ENCODE results near the gene IL21R.

The IL21R gene

GRCh38 chr16:27370318-27370717 is 31.7 kb upstream of the IL21R start:
- TF ChIP-seq, protein P1, sequence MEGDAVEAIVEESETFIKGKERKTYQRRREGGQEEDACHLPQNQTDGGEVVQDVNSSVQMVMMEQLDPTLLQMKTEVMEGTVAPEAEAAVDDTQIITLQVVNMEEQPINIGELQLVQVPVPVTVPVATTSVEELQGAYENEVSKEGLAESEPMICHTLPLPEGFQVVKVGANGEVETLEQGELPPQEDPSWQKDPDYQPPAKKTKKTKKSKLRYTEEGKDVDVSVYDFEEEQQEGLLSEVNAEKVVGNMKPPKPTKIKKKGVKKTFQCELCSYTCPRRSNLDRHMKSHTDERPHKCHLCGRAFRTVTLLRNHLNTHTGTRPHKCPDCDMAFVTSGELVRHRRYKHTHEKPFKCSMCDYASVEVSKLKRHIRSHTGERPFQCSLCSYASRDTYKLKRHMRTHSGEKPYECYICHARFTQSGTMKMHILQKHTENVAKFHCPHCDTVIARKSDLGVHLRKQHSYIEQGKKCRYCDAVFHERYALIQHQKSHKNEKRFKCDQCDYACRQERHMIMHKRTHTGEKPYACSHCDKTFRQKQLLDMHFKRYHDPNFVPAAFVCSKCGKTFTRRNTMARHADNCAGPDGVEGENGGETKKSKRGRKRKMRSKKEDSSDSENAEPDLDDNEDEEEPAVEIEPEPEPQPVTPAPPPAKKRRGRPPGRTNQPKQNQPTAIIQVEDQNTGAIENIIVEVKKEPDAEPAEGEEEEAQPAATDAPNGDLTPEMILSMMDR (IDR thresholded peaks at IDR 0.05; ENCODE audit: low read depth, low read length, missing control alignments) = no peak
- no peak overlapping the region for H3K4me3 ChIP-seq (ENCODE audit: low read depth, low read length)
- no peak overlapping the region for H3K27ac ChIP-seq
- no peaks in the 10 kb centered on the region for H3K36me3 ChIP-seq (replicated peaks)
- in situ Hi-C loops (cut with HindIII; ENCODE audit: low pct_ligation_motif_present, low sequenced_read_pairs) = no loop called here
- no peak for DNase-seq
- no peaks in the 10 kb centered on the region for H3K27me3 ChIP-seq (replicated peaks)

DNA sequence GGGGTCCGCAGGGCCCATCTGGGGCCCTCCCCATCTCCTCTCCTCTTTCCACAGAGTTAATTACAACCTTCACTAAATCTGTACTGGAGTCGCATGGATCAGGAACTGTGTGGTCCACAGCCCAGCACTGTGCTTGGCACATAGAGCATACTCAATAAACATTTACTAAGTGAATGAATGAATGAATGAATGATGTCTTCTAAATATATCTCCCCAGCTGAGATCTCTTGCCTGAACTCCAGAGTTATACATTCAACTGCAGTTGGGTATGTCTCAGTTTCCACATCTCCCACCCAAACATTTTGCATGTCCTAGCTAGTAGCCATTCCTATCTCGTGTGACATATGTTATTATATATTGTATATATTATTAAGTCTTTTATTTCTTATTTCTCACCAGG is 28.7 kb upstream of the IL21R start:
- Histone ChIP-seq H3K27me3 (replicated peaks) (no peaks in the 10 kb centered on the region), H3K4me3 (ENCODE audit: low read depth, low read length) (no peak overlapping the region), H3K36me3 (replicated peaks) (no peaks in the 10 kb centered on the region), H3K27ac (no peak overlapping the region)
- TF ChIP-seq, protein P1 (IDR thresholded peaks at IDR 0.05; ENCODE audit: low read depth, low read length, missing control alignments) = no peak
- in situ Hi-C loops (cut with HindIII; ENCODE audit: low pct_ligation_motif_present, low sequenced_read_pairs) = no loop called here
- DNase-seq = no peak

GRCh38 chr16:27374221-27374803 is 27.7 kb upstream of the IL21R start:
- no peak overlapping the region for H3K27ac ChIP-seq
- TF ChIP-seq, protein P1 (IDR thresholded peaks at IDR 0.05; ENCODE audit: low read depth, low read length, missing control alignments) = no peak
- in situ Hi-C loops (cut with HindIII; ENCODE audit: low pct_ligation_motif_present, low sequenced_read_pairs) = no loop called here
- H3K36me3 ChIP-seq (replicated peaks) = no peaks in the 10 kb centered on the region
- H3K27me3 ChIP-seq (replicated peaks) = no peaks in the 10 kb centered on the region
- DNase-seq = no peak
- H3K4me3 ChIP-seq (ENCODE audit: low read depth, low read length) = no peak overlapping the region

GRCh38 chr16:27374804-27375425 is 27.1 kb upstream of the IL21R start:
- H3K4me3 ChIP-seq (ENCODE audit: low read depth, low read length) = peak overlapping the region; percentile 7
- H3K27me3 ChIP-seq (replicated peaks) = no peaks in the 10 kb centered on the region
- in situ Hi-C loops (cut with HindIII; ENCODE audit: low pct_ligation_motif_present, low sequenced_read_pairs) = no loop called here
- H3K27ac ChIP-seq = no peak overlapping the region
- TF ChIP-seq, protein P1 (IDR thresholded peaks at IDR 0.05; ENCODE audit: low read depth, low read length, missing control alignments) = peak; percentile 84
- H3K36me3 ChIP-seq (replicated peaks) = no peaks in the 10 kb centered on the region
- peak; percentile 91 for DNase-seq

DNA sequence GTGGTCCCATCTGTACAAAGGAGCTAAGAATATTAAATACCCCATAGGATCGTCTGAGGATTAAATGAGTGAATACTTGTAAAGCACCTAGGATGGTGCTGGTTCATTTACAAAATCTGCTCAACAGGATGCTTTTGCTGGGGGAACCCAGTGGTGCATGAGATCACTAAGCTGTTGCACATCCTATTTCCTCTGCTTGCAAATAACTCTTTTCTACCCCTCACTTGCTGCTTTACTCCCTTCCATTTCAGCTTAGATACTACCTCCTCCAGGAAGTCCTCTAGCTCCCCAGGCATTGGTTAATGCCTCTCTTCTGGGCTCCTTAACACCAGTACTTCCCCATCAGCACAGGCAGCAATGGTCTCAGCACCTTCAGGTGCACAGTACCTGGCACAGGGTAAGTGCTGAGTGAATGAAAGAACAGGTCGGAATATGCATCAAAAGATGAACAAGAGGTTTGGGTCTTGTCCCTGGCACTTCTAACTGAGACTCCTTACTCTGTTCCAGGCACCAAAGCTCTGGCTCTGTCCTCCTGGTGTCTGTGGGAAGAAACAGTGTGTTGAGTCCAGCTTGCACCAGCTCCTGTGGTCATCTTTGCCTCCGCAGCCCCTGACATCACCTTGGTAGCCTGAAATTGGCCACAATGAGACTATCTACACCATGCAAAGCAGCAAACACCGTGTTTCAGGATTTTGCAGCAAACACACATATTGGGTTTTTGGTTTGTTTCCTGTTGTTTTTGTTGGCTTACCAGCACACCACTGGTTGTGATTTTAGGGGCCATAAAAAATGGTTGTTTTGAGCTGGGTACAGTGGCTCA is 24.1 kb upstream of the IL21R start:
- Histone ChIP-seq H3K27me3 (replicated peaks) (no peaks in the 10 kb centered on the region), H3K36me3 (replicated peaks) (no peaks in the 10 kb centered on the region), H3K27ac (no peak overlapping the region), H3K4me3 (ENCODE audit: low read depth, low read length) (no peak overlapping the region)
- TF ChIP-seq, protein P1 (IDR thresholded peaks at IDR 0.05; ENCODE audit: low read depth, low read length, missing control alignments) = no peak
- in situ Hi-C loops (cut with HindIII; ENCODE audit: low pct_ligation_motif_present, low sequenced_read_pairs) = no loop called here
- no peak for DNase-seq
